HCT116 (cell line): ENCODE data around the gene SEC11A. TPM values are rescaled to one million over a fixed set of nuclear protein-coding genes. Genes with fewer than 3 reads are reported as not detected.
A peak's percentile ranks its signal among the peaks of the same experiment; 100 is the strongest.

Experiments
- ATAC-seq: fragments of 200-7000 bp; cut with Tn5 transposase; 2 replicates; pipeline ENCODE4 v1.9.1; 2020; ENCODE audit warnings: mild to moderate bottlenecking, moderate library complexity
- BruUV-seq: library from RNA; stranded (reverse); fragments of 400-500 nt; replicated peaks from 2 replicates; lab custom pipeline; 2021; lab: Mats Ljungman, UMichigan
- CTCF ChIA-PET: fragments of 300-600 bp; sonication (Branson Sonifier 250); formaldehyde crosslinking; loops from one replicate; lab custom pipeline; 2021; ENCODE audit warnings: antibody characterized with exemption; lab: Charles Lee
- POLR2A ChIA-PET: fragments of 300-600, 350-600 bp; sonication (Branson Sonifier 250); formaldehyde crosslinking; loops from one replicate; lab custom pipeline; 2021; ENCODE audit warnings: antibody characterized with exemption; lab: Charles Lee
- RAD21 ChIA-PET, 2 experiments: fragments of 300-600 bp; sonication (Branson Sonifier 250); formaldehyde crosslinking; loops; one replicate each; lab custom pipeline; 2023; ENCODE audit warnings: low total read pairs in 2 of 2; ENCODE audit not compliant: uncharacterized antibody in 2 of 2, unreplicated experiment in 2 of 2, low non-redundant PET in 1 of 2; lab: Charles Lee
- DNase-seq: peaks from one replicate; pipeline ENCODE4 v3.0.0-alpha.2; 2010; ENCODE audit warnings: low read depth, low spot score
- H2AFZ ChIP-seq: fragments of 200-600 bp; shearing (Covaris generic), sonication (generic); 2 replicates; pipeline ENCODE4 v1.6.1; 2017; ENCODE audit warnings: low read depth, mixed run types, mixed read lengths, antibody characterized with exemption, low read length; ENCODE audit not compliant: poor library complexity, severe bottlenecking
- H3K27ac ChIP-seq: 2 replicates; pipeline ENCODE4 v1.5.1; 2012; ENCODE audit warnings: low read depth, low read length
- H3K27me3 ChIP-seq: fragments of 200-600 bp; sonication (generic); 2 replicates; pipeline ENCODE4 v1.6.1; 2016; ENCODE audit warnings: mixed run types, low read length, mixed read lengths; ENCODE audit not compliant: insufficient read depth
- H3K36me3 ChIP-seq, 2 experiments: fragments of 200-500 bp in 1 of 2; fragments of 200-600 bp in 1 of 2; sonication (Bioruptor generic) in 1 of 2; sonication (generic) in 1 of 2; 2 replicates each; pipeline versions ENCODE4 v1.5.1 to v1.6.1; 2014 to 2016; ENCODE audit warnings: low read length in 2 of 2, inconsistent platforms in 1 of 2, mixed read lengths in 1 of 2, mixed run types in 1 of 2; ENCODE audit not compliant: insufficient read depth in 2 of 2, control insufficient read depth in 1 of 2
- H3K4me1 ChIP-seq, 2 experiments: fragments of 200-600 bp in 1 of 2; sonication (generic) in 1 of 2; 2 replicates each; pipeline versions ENCODE4 v1.5.1 to v1.6.1; 2012 to 2017; ENCODE audit warnings: low read length in 2 of 2, inconsistent platforms in 1 of 2, mild to moderate bottlenecking in 1 of 2, mixed read lengths in 1 of 2, mixed run types in 1 of 2, moderate library complexity in 1 of 2; ENCODE audit not compliant: insufficient read depth in 2 of 2, control insufficient read depth in 1 of 2
- H3K4me2 ChIP-seq: fragments of 200-600 bp; sonication (generic); 2 replicates; pipeline ENCODE4 v1.6.1; 2017; ENCODE audit warnings: mixed run types, low read length, mixed read lengths
- H3K4me3 ChIP-seq, 2 experiments: fragments of 200-600 bp in 1 of 2; sonication (generic) in 1 of 2; replicated peaks in 1 of 2; 2 replicates each; pipeline ENCODE4 v1.5.1; 2011 to 2016; ENCODE audit warnings: low read length in 2 of 2, control low read depth in 1 of 2, low read depth in 1 of 2, mild to moderate bottlenecking in 1 of 2, mixed read lengths in 1 of 2, mixed run types in 1 of 2
- H3K79me2 ChIP-seq: fragments of 200-600 bp; sonication (generic); 2 replicates; pipeline ENCODE4 v1.6.1; 2017; ENCODE audit warnings: mild to moderate bottlenecking, mixed run types, low read length, moderate library complexity, mixed read lengths; ENCODE audit not compliant: insufficient read depth
- H3K9ac ChIP-seq: fragments of 200-600 bp; sonication (generic); 2 replicates; pipeline ENCODE4 v1.6.1; 2016; ENCODE audit warnings: low read length, mixed read lengths
- H3K9me2 ChIP-seq: fragments of 200-600 bp; sonication (generic), shearing (Covaris generic); 2 replicates; pipeline ENCODE4 v1.6.1; 2017; ENCODE audit warnings: mixed run types, mild to moderate bottlenecking, moderate library complexity; ENCODE audit not compliant: insufficient read depth
- H3K9me3 ChIP-seq, 2 experiments: fragments of 200-500 bp in 1 of 2; fragments of 200-600 bp in 1 of 2; sonication (Bioruptor generic) in 1 of 2; sonication (generic) in 1 of 2; 2 replicates each; pipeline ENCODE4 v1.6.1; 2014 to 2017; ENCODE audit warnings: low read length in 2 of 2, mixed read lengths in 2 of 2, inconsistent platforms in 1 of 2, low read depth in 1 of 2, mild to moderate bottlenecking in 1 of 2, mixed run types in 1 of 2, moderate library complexity in 1 of 2; ENCODE audit not compliant: control insufficient read depth in 1 of 2, insufficient read depth in 1 of 2
- H4K20me1 ChIP-seq: fragments of 200-600 bp; sonication (generic), shearing (Covaris generic); 2 replicates; pipeline ENCODE4 v1.6.1; 2017; ENCODE audit warnings: mixed run types, mild to moderate bottlenecking, moderate library complexity; ENCODE audit not compliant: insufficient read depth
- EGR1 ChIP-seq: IDR thresholded peaks from 2 replicates; pipeline ENCODE4 v1.6.1; 2012; ENCODE audit warnings: low read depth
- ELF1 ChIP-seq: IDR thresholded peaks from 2 replicates; pipeline ENCODE4 v1.6.1; 2012; ENCODE audit warnings: low read depth, borderline replicate concordance
- EZH2phosphoT487 ChIP-seq: fragments of 200-600 bp; IDR thresholded peaks from 2 replicates; pipeline ENCODE4 v1.6.1; 2018; ENCODE audit warnings: antibody characterized with exemption, borderline replicate concordance
- JUND ChIP-seq: IDR thresholded peaks from 2 replicates; pipeline ENCODE4 v1.6.1; 2012
- SIN3A ChIP-seq: IDR thresholded peaks from 2 replicates; pipeline ENCODE4 v1.6.1; 2012; ENCODE audit warnings: low read depth
- TCF7L2 ChIP-seq: IDR thresholded peaks from 2 replicates; pipeline ENCODE4 v1.7.0; 2011; ENCODE audit warnings: borderline replicate concordance, inconsistent platforms; ENCODE audit not compliant: insufficient read depth, insufficient read length; ENCODE audit errors: extremely low read depth
- intact Hi-C: fragments of 100-400 bp; cut with micrococcal nuclease; formaldehyde crosslinking; loops from 2 replicates; pipeline ENCODE4 v1.10.0; 2022
- total RNA-seq: library from RNA; stranded (reverse); gene quantifications from one replicate; pipeline ENCODE4 v1.2.1, GENCODE V29; 2021; ENCODE audit not compliant: unreplicated experiment
- TF ChIP-seq, protein P1 (sequence below), 3 experiments: fragments of 200-600 bp in 1 of 3; sonication (generic) in 1 of 3; IDR thresholded peaks in 2 of 3; conservative IDR thresholded peaks in 1 of 3; 2 replicates each; pipeline ENCODE4 v1.5.1; 2012 to 2017; ENCODE audit warnings: low read depth in 2 of 3, low read length in 2 of 3, antibody characterized with exemption in 1 of 3, borderline replicate concordance in 1 of 3, control low read depth in 1 of 3, mild to moderate bottlenecking in 1 of 3, mixed read lengths in 1 of 3, mixed run types in 1 of 3, moderate library complexity in 1 of 3; ENCODE audit not compliant: insufficient read depth in 1 of 3

Gene SEC11A
- total RNA-seq, 1 experiment from 2014 or later: 175 TPM

DNA sequence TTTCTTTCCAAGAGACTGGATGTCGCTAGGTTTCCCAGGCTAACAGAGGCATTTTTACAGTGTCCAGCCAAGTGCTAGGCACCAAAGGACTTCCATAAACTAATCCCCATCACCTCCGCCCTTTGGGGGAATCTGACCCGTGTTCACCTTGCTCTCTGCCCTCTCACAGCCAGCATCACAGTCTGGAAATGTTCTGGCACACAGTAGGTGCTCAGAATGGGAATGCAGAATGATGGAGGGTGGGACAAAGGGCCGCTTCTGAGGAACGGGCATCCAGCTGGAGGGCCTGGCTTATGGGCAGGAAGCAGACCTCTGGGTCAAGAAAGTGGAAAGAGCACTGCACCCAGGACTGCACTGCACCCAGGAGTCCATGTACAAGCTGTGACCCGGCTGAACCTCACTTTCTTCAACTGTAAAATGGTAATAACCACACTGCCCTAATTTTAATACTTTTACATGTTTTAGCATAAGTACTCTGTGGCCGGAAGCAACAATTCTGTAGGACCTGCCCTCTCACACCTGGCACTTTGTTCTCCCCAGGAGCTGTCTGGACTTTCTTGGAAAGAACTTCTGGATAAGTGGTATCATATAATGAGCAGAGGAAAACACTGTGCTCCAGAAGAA is 57.0 kb downstream of the SEC11A start:
- H3K27ac ChIP-seq: peak overlapping the region; percentile 58
- H3K36me3 ChIP-seq: no peaks in the 10 kb centered on the region
- peak overlapping the region; percentile 59 for H3K9ac ChIP-seq
- H3K27me3 ChIP-seq: no peaks in the 10 kb centered on the region
- no peak overlapping the region for H2AFZ ChIP-seq
- CTCF ChIA-PET: no interaction called here
- no TSS peak for BruUV-seq
- H3K4me1 ChIP-seq: peaks cover 14 to 29% of the 10 kb centered on the region in 2 experiments
- TF ChIP-seq EZH2phosphoT487: no peak
- TF ChIP-seq JUND: no peak
- no peak for TF ChIP-seq SIN3A
- TF ChIP-seq ELF1: no peak
- TF ChIP-seq EGR1: no peak
- TF ChIP-seq, protein P1, sequence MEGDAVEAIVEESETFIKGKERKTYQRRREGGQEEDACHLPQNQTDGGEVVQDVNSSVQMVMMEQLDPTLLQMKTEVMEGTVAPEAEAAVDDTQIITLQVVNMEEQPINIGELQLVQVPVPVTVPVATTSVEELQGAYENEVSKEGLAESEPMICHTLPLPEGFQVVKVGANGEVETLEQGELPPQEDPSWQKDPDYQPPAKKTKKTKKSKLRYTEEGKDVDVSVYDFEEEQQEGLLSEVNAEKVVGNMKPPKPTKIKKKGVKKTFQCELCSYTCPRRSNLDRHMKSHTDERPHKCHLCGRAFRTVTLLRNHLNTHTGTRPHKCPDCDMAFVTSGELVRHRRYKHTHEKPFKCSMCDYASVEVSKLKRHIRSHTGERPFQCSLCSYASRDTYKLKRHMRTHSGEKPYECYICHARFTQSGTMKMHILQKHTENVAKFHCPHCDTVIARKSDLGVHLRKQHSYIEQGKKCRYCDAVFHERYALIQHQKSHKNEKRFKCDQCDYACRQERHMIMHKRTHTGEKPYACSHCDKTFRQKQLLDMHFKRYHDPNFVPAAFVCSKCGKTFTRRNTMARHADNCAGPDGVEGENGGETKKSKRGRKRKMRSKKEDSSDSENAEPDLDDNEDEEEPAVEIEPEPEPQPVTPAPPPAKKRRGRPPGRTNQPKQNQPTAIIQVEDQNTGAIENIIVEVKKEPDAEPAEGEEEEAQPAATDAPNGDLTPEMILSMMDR (IDR thresholded peaks at IDR 0.05 in 2 of 3, conservative IDR thresholded peaks at IDR 0.05 in 1 of 3; ENCODE audit: borderline replicate concordance in 1 of 3, insufficient read depth in 1 of 3, low read depth in 2 of 3, low read length in 2 of 3): no peak
- TF ChIP-seq TCF7L2: no peak
- H3K79me2 ChIP-seq: peaks cover 2% of the 10 kb centered on the region; the same call in 1 of the 2 replicates
- ATAC-seq (no peak), DNase-seq (no peak)
- peak overlapping the region; percentile 75 for H3K4me2 ChIP-seq
- POLR2A ChIA-PET: no interaction called here
- no peaks in the 10 kb centered on the region for H3K9me3 ChIP-seq
- peak overlapping the region in 1 of 2 experiments; percentile 56; a peak in 3 of 4 replicates for H3K4me3 ChIP-seq
- RAD21 ChIA-PET: no interaction called here
- no peaks in the 10 kb centered on the region for H3K9me2 ChIP-seq
- intact Hi-C loops: loop anchor here (10.0 kb wide), 1 partner anchor 116 kb away; no protein-coding TSS in a partner anchor
- H4K20me1 ChIP-seq: no peaks in the 10 kb centered on the region
